ENCODE data around the gene PSMA8.
A peak's percentile ranks its signal among the peaks of the same experiment; 100 is the strongest.
"Not testable (repeated sequence)": the region's sequence is repeated elsewhere in the genome, so short reads cannot be mapped to it uniquely, and the experiment has no call there.

The PSMA8 gene

GRCh38 chr18:26133652-26134051 is at the start of gene PSMA8:
Gene PSMA8, plus strand, starts transcription at chr18:26133869. Its CDS starts 97 bp downstream, at chr18:26133966.
- DNase-seq (ENCODE audit: low spot score) = no peak

GRCh38 chr18:26085056-26085455 is 48.6 kb upstream of the PSMA8 start:
- no peak for DNase-seq (ENCODE audit: low spot score)

- DNase-seq (ENCODE audit: low spot score) = no peak
Measured at GRCh38 chr18:26086959-26087358, 46.7 kb upstream of the PSMA8 start.

- DNase-seq (ENCODE audit: low spot score) = peak; percentile 9
Measured at GRCh38 chr18:26088487-26088886, 45.2 kb upstream of the PSMA8 start.

GRCh38 chr18:26089293-26090129 is 44.2 kb upstream of the PSMA8 start:
- peak; percentile 9 for DNase-seq (ENCODE audit: low spot score)

GRCh38 chr18:26090130-26091046 is 43.3 kb upstream of the PSMA8 start, which contains the start of gene SS18:
Gene SS18, minus strand, starts transcription at chr18:26090613. Its CDS starts 44 bp downstream, at chr18:26090569.
- peak; percentile 91 for DNase-seq (ENCODE audit: low spot score)

- DNase-seq (ENCODE audit: low spot score) = peak; percentile 64
Measured at GRCh38 chr18:26091047-26091630, 42.5 kb upstream of the PSMA8 start.

GRCh38 chr18:26096852-26097251 is 36.8 kb upstream of the PSMA8 start:
- DNase-seq (ENCODE audit: low spot score) = no peak

GRCh38 chr18:26097563-26097962 is 36.1 kb upstream of the PSMA8 start:
- no peak for DNase-seq (ENCODE audit: low spot score)

- DNase-seq (ENCODE audit: low spot score) = no peak
Measured at GRCh38 chr18:26103579-26103978, 30.1 kb upstream of the PSMA8 start.

- no peak for DNase-seq (ENCODE audit: low spot score)
Measured at GRCh38 chr18:26104035-26104434, 29.6 kb upstream of the PSMA8 start.

- no peak for DNase-seq (ENCODE audit: low spot score)
Measured at GRCh38 chr18:26119246-26119645, 14.4 kb upstream of the PSMA8 start.

GRCh38 chr18:26121476-26121875 is 12.2 kb upstream of the PSMA8 start:
- no peak for DNase-seq (ENCODE audit: low spot score)

GRCh38 chr18:26121994-26122393 is 11.7 kb upstream of the PSMA8 start:
- not testable (repeated sequence) for DNase-seq (ENCODE audit: low spot score)

GRCh38 chr18:26127786-26128185 is 5.9 kb upstream of the PSMA8 start:
- no peak for DNase-seq (ENCODE audit: low spot score)

GRCh38 chr18:26128192-26128591 is 5.5 kb upstream of the PSMA8 start:
- not testable (repeated sequence) for DNase-seq (ENCODE audit: low spot score)

- DNase-seq (ENCODE audit: low spot score) = no peak
Measured at GRCh38 chr18:26134107-26134506, 438 bp downstream of the PSMA8 start.

- DNase-seq (ENCODE audit: low spot score) = no peak
Measured at GRCh38 chr18:26135548-26135947, 1.9 kb downstream of the PSMA8 start.

- no peak for DNase-seq (ENCODE audit: low spot score)
Measured at GRCh38 chr18:26157326-26157725, 23.7 kb downstream of the PSMA8 start.

GRCh38 chr18:26159353-26159752 is 25.7 kb downstream of the PSMA8 start:
- no peak for DNase-seq (ENCODE audit: low spot score)

GRCh38 chr18:26164571-26164970 is 30.9 kb downstream of the PSMA8 start:
- no peak for DNase-seq (ENCODE audit: low spot score)

GRCh38 chr18:26167592-26167991 is 33.9 kb downstream of the PSMA8 start:
- not testable (repeated sequence) for DNase-seq (ENCODE audit: low spot score)

All from hepatic stellate cell (primary cell).